GM19372 (cell line): Measurements from ENCODE around the gene FSD1L.

Experiments
- ATAC-seq: cut with Tn5 transposase; IDR thresholded peaks from one replicate; pipeline ENCODE4 v1.9.1; 2021; ENCODE audit warnings: mild to moderate bottlenecking, low read depth, moderate library complexity; ENCODE audit not compliant: unreplicated experiment

FSD1L gene

GRCh38 chr9:105432247-105432842, 15.5 kb upstream of the FSD1L start:
- no peak for ATAC-seq

DNA sequence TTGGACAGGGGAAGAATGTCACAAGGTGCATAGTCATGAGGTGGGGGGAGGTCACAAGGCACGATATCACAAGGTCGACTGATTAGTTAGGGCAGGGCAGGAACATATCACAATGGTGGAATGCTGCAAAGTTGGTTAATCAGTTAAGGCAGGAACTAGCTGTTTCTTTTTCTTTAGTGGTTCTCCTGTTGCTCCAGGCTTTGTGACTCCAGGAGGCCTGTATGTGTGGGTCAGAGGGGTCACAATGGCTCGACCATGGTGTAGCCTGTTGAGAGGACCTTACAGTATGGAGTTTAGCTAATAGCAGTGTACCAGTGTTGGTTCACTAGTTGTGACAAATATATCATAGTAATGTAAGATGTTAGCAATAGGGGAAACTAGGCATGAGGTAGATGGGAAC, 12.4 kb upstream of the FSD1L start:
- no peak for ATAC-seq

DNA sequence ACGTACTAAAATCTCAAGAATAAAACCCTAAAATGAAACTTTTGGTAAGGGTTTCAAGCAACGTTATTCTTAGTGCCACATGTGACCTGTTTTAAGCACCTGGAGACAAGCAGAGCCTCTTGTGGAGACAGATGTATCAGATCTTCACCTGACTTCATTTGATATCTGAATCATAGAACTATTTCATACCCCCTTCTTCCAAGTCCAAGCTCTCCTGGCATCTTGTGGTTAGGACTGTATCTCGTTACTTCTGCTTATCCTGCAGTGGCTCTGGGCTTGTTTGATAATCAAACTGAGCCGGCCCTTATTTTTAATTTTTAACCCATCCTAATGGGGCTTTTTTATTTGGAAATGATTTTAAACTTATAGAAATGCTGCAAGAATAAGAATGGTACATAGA, 11.1 kb upstream of the FSD1L start:
- ATAC-seq, result no peak

DNA sequence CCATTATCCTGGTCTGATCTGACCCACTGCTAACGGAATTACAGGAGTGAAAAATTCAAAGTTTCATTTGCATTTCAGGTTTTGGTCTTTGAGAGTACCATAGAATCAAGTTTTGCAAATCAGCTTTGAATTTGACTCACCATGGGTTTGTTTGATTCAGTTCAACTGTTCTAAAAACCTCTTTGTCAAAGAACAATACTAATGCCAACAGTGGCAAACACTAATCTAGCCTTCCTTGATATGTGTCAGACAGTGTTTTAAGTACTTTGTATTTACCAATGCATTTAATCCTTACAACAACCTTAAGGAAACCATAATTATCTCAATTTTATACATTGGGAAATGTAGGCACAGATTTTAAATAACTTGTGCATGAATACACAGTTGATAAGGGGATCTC, 10.1 kb upstream of the FSD1L start:
- ATAC-seq, result no peak

DNA sequence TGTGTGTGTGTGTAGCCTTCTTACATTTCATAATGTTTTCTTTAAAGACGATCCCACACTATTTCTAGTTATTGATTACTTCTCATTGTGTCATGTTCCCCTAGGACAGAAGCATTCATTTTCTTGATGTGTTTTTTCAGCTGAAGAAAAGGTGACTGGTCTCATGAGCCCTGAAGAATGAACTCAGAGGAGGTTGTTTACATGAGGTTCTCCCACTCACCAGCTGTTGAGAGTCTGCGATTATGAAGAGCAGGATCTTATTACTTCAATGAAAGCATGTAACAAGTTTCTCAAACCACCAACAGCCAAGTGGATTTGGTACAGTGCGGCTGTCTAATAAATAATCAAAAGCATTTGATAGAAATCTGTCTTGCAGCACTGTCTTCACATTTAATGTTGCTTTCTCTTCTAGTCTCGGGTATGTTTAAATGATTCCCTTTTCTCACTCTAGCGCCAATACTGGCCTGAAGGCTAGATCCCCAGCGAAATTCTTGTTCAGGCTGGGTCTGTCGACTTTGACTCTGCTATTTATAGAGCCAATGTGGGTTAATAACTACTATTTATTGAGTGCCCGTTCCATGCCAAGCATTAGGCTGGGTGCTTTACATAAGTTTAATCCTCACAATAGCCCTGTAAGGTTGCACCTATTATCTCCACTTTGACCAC, 9.6 kb upstream of the FSD1L start:
- ATAC-seq, result no peak

DNA sequence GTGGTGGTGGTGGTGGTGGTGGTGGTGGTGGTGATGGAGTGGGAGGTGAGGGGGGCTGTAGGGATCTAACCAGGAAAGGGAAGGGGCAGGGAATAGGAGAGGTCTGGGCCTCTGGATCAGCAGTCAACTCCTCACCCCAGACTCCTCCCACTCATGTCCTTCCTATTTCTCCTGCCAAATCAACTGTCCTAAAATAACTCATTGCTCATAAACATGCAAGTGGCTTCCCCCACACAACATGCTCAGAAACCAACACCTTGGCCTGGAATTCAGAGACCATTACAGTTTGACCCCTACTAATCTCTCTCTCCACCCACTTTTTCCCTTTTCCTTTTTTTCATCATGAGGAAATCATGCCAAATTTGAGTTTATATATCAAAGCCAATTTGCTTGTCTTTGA, 8.4 kb upstream of the FSD1L start:
- no peak for ATAC-seq

DNA sequence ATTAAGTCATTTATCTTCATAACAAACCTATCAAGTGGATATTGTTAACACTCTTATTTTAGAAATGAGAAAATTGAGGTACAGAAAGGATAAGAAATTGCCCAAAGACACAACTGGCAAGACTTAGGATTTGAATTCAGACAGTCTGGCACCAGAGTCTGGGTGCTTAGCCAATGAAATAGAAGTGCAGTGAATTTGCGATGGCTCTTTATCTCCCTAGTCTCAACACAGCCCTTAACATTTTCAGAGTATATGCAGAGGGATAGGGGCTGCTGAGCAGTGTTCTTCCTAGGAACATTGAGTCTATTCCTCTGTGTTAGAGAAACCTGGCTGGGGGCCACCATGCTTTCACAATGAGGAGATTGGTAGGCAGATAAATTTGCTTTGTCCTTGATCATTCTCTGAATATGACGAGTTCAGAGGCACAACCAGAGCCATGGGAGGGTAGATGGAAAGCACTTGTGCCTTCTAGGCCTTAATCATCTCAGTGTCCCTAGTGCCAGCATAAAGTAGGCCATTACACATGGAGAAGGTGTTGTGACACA, 6.1 kb upstream of the FSD1L start:
- ATAC-seq, result no peak

GRCh38 chr9:105443121-105443520, 4.7 kb upstream of the FSD1L start:
- no peak for ATAC-seq

- ATAC-seq, result no peak
Measured at GRCh38 chr9:105444130-105444529, 3.7 kb upstream of the FSD1L start.

GRCh38 chr9:105445203-105445881, 2.5 kb upstream of the FSD1L start:
- no peak for ATAC-seq

- ATAC-seq, result no peak
Measured at GRCh38 chr9:105447386-105447813, 434 bp upstream of the FSD1L start.

DNA sequence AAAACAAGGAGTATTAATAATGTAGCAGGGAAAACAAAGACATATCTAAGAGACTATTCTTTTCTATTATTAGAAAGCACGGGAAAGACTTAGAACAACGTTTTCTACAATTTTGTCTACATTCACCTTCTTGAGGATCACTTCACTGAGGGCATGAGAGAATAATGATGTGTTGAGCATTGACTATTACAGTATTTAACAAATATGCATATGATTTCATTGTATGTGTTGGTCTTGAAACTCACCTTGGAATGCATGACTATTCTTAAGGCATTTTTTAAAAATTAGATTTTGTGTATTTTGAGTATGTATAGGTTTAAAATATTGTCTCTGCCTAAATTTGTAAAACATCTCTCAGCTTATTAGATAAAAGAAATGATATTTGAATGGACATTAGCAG, 1.2 kb downstream of the FSD1L start:
- ATAC-seq, result no peak

- no peak for ATAC-seq
Measured at GRCh38 chr9:105452185-105452584, 4.4 kb downstream of the FSD1L start.

GRCh38 chr9:105455836-105456475, 8.1 kb downstream of the FSD1L start:
- no peak for ATAC-seq

DNA sequence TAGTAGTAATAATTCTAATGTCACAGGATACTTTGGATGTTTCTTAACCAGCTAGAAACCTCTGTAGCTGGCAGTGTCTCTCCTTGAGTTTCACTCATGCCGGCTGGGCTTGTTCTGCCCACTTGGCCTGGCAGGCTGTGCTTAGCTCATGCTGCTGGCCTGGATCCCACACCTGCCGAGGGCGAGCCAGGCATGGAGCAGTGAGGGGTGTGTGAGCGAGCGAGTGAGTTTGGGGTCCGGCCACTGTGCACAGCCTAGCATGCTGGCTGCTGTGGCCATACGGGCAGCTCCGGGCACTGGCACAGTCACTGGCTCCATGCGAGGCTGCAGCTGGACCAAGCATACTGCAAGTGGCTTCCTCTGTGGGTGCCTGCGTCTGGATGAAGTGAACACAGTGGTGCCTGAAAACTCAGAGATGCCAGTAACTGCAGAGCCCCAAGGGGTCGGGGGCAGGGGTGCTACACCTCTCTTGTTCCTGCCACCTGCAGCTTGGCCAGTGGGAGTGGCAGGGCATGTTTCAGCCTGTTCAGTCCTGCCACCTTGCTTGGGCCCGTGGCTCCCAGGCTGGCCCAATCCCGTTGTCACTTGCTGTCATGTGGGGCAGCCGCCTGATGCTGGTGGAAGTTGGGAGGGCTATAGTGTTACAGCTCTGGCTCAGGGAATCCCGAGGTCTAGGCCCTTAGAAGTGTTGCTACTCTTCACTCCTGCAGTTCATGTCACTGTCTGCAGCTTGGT, 9.9 kb downstream of the FSD1L start:
- ATAC-seq, result no peak

- no peak for ATAC-seq
Measured at GRCh38 chr9:105458404-105458803, 10.6 kb downstream of the FSD1L start.

DNA sequence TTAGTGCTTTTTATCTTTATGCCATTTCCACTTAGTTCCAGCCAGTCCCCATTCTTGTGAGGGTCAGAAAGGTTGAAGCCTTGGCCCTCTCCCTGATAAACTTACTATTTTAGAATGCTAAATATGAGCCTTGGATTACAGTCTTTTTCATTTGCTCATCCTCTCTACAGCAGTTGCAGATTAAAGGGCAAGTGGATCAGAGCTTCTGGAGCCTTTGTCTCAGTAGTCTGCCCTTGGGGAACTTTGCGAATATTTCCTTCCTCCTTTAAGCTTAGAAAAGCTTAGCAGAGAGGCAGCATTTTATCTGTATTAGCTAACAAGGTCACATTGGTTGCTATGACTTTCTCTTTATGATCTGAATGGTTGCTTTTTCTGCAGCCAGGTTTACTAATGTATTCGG, 11.5 kb downstream of the FSD1L start:
- no peak for ATAC-seq

- ATAC-seq, result no peak
Measured at GRCh38 chr9:105466898-105467455, 19.1 kb downstream of the FSD1L start.

DNA sequence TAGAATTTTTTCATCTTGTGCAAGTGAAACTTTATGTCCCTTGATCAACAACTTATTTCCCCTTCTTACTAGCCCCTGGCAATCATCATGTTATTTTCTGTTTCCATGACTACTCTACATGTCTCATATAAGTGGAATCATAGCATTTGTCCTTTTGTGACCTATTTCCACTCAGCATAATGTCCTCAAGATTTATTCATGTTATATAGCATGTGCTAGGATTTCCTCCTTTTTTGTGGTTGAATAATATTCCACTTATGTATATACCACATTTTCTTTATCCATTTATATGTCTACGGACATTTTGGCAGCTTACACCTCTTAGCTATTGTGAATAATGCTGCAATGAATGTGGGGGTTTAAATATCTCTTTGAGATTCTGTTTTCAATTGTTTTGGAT, 21.0 kb downstream of the FSD1L start:
- ATAC-seq, result no peak

DNA sequence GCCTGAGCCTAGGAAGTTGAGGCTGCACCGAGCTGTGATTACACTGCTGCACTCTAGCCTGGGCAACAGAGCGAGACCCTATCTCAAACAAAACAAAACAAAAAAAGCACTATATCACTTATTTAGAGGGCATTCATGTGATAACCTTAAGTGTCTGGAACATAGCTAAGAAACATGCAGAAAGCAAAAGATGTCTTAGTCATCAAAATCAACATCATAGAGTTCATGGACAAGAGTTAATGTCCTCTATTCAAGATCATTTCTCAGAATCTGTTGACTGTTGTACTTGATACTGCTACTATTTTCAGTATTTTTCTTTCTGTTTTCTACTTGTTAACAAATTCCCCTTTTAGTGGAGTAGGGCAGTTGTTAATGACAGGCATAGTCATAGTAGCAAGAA, 25.4 kb downstream of the FSD1L start:
- ATAC-seq, result no peak
